Brain microvascular endothelial cell (primary cell): ENCODE data around the gene POP5.

Experiments
- DNase-seq: peaks from one replicate; pipeline ENCODE4 v3.0.0-alpha.2; 2020
- H3K27ac ChIP-seq: fragments of 250-450 bp; sonication (Bioruptor Pico); 2 replicates; pipeline ENCODE4 v1.5.1; 2020; ENCODE audit warnings: mild to moderate bottlenecking, moderate library complexity
- H3K27me3 ChIP-seq: fragments of 250-450 bp; sonication (Bioruptor Pico); replicated peaks from 2 replicates; pipeline ENCODE4 v1.5.1; 2020; ENCODE audit warnings: mild to moderate bottlenecking
- H3K36me3 ChIP-seq: fragments of 250-450 bp; sonication (Bioruptor Pico); replicated peaks from 2 replicates; pipeline ENCODE4 v1.5.1; 2020; ENCODE audit warnings: mild to moderate bottlenecking
- H3K4me3 ChIP-seq: 2 replicates; pipeline ENCODE4 v1.5.1; 2011; ENCODE audit warnings: low read depth, mild to moderate bottlenecking, control low read depth, low read length, moderate library complexity
- in situ Hi-C: cut with HindIII; loops from 2 replicates; pipeline ENCODE4 v1.10.0; 2017; ENCODE audit warnings: low sequenced_read_pairs, low pct_ligation_motif_present
- TF ChIP-seq, protein P1 (sequence below): IDR thresholded peaks from 2 replicates; pipeline ENCODE4 v1.5.1; 2011; ENCODE audit warnings: low read depth, mild to moderate bottlenecking, moderate library complexity, low read length, control low read depth, inconsistent platforms; ENCODE audit errors: missing control alignments

The POP5 gene

DNA sequence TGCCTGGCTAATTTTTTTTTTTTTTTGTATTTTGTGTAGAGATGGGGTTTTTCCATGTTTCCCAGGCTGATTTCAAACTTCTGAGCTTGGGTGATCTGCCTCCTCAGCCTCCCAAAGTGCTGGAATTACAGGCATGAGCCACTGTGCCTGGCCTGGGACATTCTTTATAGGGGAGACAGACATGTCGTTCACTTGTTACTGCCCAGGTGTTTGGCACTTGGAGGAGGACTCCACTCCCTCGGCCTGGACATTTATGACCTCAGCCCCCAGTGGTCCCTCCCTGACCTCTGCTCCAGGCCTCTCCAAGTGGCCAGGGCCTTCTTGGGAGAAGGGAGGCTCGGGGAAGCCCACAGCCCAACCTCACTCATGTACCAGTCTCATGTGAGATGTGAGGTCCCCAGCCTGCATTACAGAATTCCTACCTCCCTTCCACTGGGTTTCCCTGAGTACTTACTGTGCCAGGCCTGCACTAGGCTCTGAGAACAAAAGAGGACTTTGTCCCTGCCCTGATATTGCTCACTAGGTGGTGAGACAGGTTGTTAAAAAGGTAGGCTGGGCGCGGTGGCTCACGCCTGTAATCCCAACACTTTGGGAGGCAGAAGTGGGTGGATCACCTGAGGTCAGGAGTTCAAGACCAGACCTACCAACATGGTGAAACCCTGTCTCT is 9.7 kb upstream of the POP5 start:
- TF ChIP-seq, protein P1, sequence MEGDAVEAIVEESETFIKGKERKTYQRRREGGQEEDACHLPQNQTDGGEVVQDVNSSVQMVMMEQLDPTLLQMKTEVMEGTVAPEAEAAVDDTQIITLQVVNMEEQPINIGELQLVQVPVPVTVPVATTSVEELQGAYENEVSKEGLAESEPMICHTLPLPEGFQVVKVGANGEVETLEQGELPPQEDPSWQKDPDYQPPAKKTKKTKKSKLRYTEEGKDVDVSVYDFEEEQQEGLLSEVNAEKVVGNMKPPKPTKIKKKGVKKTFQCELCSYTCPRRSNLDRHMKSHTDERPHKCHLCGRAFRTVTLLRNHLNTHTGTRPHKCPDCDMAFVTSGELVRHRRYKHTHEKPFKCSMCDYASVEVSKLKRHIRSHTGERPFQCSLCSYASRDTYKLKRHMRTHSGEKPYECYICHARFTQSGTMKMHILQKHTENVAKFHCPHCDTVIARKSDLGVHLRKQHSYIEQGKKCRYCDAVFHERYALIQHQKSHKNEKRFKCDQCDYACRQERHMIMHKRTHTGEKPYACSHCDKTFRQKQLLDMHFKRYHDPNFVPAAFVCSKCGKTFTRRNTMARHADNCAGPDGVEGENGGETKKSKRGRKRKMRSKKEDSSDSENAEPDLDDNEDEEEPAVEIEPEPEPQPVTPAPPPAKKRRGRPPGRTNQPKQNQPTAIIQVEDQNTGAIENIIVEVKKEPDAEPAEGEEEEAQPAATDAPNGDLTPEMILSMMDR = no peak
- Histone ChIP-seq H3K36me3 (no peaks in the 10 kb centered on the region), H3K4me3 (no peak overlapping the region), H3K27ac (no peak overlapping the region), H3K27me3 (no peaks in the 10 kb centered on the region)
- DNase-seq = no peak
- in situ Hi-C loops = no loop called here

DNA sequence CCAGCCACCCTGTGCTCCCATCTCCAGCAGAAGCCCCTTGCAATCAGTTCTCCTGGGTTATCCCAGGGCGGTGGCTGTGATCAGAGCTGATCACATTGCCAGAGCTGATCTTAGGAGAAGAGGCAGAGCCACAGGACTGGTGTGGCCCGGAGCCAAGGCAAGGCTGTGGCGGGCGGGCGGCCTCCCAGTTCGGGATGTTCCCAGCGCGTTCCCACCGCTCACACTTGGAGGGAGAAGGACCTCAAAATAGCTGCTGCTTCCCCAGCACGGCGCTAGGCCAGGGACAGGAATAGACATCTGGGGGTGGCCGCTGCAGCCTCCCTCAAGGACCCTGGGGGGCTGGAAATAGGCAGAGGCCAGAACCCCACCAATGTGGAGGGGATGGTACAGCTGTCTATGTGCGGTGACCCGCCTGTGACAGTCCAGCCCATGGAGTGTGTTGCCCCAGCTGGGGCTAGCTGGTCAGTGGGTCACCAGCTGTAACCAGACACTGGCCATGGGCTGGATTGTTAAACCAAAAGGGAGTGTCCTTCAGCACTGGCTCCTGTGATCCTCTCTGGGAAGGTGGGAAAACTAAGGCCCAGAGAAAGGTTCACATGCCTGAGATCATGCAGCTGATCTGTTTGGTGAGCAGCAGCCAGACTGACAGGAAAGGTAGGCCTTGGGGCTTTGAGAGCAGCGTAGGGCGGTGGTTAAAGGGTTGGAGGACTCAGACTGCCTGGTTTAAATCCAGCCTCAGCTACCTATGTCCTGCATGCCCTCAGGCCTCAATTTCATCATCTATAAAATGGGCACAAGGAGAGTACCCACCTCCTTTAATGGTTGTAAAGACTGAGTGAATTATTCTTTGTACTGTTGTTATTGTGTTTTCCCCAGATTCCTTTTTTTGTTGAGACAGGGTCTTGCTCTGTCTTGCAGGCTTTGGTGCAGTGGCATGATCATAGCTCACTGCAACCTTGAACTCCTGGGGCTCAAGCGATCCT is 8.0 kb upstream of the POP5 start:
- no peak overlapping the region for H3K27ac ChIP-seq
- no peaks in the 10 kb centered on the region for H3K27me3 ChIP-seq
- TF ChIP-seq, protein P1 = no peak
- H3K4me3 ChIP-seq = no peak overlapping the region
- no peaks in the 10 kb centered on the region for H3K36me3 ChIP-seq
- no peak for DNase-seq
- in situ Hi-C loops = no loop called here

DNA sequence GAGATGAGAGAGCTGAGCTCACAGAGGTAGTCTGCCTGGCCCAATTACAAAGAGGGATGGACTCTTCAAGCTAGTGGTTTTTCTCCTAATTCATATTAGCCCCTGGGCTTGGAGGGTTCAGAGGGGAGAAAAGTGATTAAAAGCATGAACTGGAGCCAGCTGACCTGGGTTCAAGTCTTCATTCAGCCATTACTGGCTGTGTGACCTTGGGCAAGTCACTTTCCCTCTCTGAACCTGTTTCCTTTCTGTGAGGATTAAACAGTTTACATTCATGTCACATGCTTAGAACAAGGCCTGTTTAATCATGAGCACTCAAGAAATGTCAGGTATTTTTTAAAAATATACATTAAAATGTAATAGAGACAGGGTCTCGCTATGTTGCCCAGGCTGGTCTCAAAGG is 7.2 kb upstream of the POP5 start:
- TF ChIP-seq, protein P1 = no peak
- no peak overlapping the region for H3K27ac ChIP-seq
- H3K36me3 ChIP-seq = no peaks in the 10 kb centered on the region
- DNase-seq = no peak
- no peaks in the 10 kb centered on the region for H3K27me3 ChIP-seq
- in situ Hi-C loops = no loop called here
- H3K4me3 ChIP-seq = no peak overlapping the region

DNA sequence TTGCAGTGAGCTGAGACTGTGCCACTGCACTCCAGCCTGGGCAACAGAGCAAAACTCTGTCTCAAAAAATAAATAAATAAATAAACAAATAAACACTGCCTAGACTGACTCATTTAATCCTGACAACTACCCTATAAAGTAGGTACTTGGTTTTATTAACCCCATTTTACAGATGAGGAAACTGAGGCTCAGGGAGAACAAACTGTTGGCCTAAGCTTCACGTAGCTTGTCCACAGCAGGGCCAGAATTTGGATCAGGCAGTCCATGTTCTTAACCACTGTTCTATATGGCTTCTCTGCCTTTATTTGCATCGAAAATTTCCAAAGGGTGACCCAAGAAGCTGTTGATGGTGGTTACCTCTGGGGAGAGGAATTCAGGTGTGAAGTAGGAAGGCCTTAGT is 5.7 kb upstream of the POP5 start:
- TF ChIP-seq, protein P1 = no peak
- no peaks in the 10 kb centered on the region for H3K36me3 ChIP-seq
- no peak overlapping the region for H3K4me3 ChIP-seq
- no peak for DNase-seq
- in situ Hi-C loops = no loop called here
- no peak overlapping the region for H3K27ac ChIP-seq
- H3K27me3 ChIP-seq = no peaks in the 10 kb centered on the region

GRCh38 chr12:120586206-120586605 is 5.0 kb upstream of the POP5 start:
- no peaks in the 10 kb centered on the region for H3K36me3 ChIP-seq
- no peak for DNase-seq
- in situ Hi-C loops = no loop called here
- no peak overlapping the region for H3K27ac ChIP-seq
- TF ChIP-seq, protein P1 = no peak
- H3K4me3 ChIP-seq = no peak overlapping the region
- H3K27me3 ChIP-seq = no peaks in the 10 kb centered on the region
